ENCODE results near the gene TTPAL.
A peak's percentile ranks its signal among the peaks of the same experiment; 100 is the strongest.

The TTPAL gene, protein sequence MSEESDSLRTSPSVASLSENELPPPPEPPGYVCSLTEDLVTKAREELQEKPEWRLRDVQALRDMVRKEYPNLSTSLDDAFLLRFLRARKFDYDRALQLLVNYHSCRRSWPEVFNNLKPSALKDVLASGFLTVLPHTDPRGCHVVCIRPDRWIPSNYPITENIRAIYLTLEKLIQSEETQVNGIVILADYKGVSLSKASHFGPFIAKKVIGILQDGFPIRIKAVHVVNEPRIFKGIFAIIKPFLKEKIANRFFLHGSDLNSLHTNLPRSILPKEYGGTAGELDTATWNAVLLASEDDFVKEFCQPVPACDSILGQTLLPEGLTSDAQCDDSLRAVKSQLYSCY

DNA sequence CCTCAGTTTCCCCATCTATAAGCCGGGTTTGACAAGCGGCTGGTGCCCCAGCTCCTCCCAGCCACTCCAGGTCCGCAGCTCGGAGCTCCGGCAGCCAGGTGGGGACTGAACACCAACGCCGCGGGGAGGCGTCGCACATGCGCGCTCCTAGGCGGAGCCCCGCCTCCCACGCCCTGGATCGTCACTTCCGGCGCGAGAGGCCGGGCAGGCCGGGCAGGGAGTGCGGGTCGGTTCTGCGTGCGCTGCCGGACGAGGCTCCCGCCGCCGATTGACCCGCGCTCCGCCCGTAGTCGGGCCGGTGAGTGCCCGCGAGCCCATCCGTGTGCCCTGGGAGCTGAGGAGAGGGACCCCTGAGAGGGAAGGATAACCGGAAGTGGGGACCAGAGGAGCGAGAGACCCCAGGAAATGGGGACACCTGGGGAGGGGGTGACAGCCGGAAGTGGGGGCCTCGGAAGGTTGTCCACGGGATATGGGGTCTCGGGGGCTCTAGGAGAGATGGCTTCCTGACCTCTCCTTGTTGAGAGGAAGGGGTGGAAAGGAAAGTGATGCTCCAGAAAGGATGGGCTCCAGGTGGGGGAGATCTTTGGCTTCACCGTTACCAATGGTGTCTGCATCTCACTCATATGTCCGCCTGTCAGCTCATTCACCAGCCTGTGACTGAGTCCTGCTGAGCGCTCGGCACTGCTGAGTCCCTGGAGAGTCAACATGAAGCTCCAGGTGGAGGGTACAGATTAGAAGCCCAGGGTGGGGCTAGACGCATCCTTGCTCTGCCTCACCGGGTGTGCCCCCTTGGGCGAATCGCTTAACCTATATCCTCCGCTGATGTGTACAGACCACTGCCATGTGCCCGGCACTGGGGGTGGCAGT, at the start of gene TTPAL:
Gene TTPAL, plus strand, starts transcription at position 181 of the 867 bp plus-strand sequence. CDS start 4,126 bp downstream, outside the sequence.
- DNase-seq, result peak; percentile 84

DNA sequence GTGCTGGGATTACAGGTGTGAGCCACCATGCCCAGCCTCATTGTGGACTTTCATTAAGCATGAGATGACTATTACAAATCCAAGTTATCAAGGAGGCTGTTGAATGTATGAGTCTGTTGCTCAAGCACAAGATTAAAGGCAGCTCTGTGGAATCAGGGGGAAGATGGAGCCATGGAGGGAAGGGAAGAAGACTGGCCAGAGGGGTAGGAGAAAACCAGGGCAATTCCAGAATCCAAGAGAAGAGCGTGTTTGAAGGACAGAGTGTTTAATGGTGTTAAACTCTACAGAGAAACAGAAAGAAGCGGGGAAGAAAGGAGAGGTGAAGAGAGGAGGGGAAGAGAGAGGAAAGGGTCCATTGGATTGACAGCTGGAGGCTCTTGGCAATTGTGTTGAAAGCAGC, 49.8 kb upstream of the TTPAL start:
- no peak for DNase-seq

DNA sequence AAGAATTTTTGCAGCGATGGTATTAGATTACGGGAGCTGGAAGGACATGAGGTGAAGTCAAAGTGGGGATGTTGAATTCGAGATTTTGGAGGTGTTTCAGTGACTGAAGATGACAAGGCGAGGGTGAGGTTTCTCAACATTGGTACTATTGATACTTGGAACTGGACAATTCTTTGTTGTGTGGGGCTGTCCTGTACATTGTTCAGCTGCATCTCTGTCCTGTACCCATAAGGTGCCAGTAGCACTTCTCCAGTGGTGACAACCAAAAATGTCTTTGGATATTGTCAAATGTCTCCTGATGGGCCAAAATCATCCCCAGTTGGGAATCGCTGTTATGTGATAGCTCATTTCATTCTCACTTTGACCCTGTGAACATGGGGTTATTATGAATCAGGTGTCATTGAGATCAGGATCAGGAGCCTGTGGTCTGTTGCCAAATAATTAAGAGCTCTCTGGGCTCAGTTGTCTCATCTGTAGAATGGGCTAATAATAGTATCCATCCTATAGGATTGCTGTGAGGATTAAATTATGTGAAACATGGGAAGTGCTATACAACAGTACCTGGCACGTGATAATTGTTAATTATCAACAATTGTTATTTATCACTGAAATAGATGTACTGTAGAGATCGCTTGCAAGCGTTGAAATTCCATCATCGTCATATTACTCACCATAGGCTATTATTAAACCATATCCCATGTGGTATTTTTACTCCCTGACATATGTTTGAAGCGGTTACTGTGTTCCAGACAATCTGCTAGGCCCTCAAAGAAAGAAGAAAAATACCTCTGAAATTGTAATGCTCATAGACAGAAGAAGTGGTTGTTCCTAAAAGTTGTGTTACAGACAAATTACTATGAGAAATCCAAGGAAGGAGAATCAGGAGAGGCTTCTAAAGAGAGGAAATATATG, 48.5 kb upstream of the TTPAL start:
- DNase-seq, result no peak

DNA sequence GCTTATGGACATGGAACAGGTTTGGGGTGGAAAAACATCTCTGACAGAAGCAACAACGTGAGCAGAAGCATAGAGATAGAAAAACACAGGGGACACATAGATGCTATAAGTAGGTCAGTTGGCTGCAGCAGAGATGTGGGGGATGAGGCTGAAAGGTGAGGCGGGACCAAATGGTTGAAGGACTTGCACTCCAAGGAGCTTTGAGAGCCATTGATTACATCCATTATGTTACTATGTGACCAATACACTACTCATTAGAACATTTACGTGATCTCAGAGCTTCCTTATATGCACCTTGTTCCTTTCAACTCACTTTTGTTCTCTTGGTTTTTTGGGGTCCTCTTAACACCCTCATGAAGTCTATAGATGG, 47.9 kb upstream of the TTPAL start:
- DNase-seq, result no peak

DNA sequence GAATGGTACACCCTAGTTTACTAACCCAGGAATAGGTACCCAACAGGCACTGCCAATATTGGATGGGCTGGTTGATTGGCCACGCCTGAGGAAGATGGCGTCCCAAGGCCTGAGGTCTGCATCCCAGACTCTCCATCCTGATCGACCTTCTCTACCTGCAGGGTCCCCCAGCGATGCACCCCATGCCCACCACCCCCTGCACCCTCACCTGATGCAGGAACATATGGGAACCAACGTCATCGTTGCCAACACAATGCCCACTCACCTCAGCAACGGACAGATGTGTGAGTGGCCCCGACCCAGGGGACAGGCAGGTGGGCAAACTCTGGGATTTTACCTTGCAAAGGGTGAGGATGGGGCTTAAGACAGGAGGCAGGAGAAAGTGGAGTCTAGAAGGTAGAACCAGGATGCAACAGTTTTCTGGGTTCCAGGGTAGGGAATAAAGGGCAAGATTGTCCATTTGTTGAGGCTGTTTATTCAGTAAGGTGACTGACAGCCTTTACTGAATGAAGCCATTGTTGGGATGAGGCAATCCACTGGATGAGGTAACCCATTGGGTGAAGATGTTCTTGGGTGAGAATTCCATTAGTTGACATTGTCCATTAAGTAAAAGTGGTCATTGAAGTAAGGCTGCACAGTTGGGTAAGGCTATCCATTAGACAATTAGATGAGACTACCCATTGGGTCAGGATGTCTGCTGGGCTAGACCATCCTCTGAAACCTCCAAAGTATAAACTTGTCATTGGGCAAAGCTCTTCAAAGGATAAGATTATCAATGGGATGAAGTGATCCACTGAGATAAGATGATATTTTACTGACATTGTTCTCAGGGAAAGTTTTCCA, 47.3 kb upstream of the TTPAL start:
- DNase-seq, result no peak

DNA sequence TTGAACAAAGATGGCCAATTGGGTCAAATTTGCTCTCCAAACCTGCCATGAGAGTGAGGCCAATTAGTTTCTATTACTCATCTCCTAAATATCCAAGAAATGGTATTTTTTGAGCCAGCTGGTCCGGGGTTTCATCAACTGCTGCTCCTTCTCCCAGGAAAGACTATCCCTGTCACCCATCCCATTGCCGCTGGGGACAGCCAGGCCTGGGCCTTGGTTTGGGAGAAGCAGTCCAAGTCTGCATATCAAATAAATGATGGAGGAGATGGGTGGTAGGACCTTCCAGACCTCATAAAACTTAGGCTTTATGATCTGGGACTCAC, 46.7 kb upstream of the TTPAL start:
- DNase-seq, result no peak

DNA sequence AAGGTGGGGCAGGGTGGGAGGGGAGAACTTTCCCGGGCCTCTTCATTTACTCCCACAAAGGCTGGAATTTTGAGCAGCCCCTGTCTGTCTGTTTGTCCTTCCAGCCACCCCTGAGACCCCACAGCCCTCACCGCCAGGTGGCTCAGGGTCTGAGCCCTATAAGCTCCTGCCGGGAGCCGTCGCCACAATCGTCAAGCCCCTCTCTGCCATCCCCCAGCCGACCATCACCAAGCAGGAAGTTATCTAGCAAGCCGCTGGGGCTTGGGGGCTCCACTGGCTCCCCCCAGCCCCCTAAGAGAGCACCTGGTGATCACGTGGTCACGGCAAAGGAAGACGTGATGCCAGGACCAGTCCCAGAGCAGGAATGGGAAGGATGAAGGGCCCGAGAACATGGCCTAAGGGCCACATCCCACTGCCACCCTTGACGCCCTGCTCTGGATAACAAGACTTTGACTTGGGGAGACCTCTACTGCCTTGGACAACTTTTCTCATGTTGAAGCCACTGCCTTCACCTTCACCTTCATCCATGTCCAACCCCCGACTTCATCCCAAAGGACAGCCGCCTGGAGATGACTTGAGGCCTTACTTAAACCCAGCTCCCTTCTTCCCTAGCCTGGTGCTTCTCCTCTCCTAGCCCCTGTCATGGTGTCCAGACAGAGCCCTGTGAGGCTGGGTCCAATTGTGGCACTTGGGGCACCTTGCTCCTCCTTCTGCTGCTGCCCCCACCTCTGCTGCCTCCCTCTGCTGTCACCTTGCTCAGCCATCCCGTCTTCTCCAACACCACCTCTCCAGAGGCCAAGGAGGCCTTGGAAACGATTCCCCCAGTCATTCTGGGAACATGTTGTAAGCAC, 46.0 kb upstream of the TTPAL start:
- no peak for DNase-seq

DNA sequence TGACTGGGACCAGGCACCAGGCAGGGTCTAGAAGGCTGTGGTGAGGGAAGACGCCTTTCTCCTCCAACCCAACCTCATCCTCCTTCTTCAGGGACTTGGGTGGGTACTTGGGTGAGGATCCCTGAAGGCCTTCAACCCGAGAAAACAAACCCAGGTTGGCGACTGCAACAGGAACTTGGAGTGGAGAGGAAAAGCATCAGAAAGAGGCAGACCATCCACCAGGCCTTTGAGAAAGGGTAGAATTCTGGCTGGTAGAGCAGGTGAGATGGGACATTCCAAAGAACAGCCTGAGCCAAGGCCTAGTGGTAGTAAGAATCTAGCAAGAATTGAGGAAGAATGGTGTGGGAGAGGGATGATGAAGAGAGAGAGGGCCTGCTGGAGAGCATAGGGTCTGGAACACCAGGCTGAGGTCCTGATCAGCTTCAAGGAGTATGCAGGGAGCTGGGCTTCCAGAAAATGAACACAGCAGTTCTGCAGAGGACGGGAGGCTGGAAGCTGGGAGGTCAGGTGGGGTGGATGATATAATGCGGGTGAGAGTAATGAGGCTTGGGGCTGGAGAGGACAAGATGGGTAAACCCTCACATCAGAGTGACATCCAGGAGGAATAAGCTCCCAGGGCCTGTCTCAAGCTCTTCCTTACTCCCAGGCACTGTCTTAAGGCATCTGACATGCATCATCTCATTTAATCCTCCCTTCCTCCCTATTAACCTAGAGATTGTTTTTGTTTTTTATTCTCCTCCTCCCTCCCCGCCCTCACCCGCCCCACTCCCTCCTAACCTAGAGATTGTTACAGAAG, 45.2 kb upstream of the TTPAL start:
- no peak for DNase-seq

DNA sequence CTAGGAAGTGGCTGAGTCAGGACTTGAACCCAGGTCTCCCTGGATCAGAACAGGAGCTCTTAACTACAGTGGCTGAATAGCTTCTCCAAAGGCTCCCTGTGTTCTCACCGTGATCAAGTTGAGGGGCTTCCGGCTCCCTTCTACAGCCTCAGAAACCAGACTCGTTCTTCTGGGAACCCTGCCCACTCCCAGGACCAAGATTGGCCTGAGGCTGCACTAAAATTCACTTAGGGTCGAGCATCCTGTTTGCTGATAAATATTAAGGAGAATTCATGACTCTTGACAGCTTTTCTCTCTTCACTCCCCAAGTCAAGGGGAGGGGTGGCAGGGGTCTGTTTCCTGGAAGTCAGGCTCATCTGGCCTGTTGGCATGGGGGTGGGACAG, 44.6 kb upstream of the TTPAL start:
- no peak for DNase-seq

DNA sequence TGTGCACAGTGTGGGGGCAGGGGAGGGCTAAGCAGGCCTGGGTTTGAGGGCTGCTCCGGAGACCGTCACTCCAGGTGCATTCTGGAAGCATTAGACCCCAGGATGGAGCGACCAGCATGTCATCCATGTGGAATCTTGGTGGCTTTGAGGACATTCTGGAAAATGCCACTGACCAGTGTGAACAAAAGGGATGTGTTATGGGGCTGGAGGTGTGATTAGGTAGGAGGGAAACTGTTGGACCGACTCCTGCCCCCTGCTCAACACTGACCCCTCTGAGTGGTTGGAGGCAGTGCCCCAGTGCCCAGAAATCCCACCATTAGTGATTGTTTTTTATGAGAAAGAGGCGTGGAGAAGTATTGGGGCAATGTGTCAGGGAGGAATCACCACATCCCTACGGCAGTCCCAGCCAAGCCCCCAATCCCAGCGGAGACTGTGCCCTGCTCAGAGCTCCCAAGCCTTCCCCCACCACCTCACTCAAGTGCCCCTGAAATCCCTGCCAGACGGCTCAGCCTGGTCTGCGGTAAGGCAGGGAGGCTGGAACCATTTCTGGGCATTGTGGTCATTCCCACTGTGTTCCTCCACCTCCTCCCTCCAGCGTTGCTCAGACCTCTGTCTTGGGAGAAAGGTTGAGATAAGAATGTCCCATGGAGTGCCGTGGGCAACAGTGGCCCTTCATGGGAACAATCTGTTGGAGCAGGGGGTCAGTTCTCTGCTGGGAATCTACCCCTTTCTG, 44.0 kb upstream of the TTPAL start:
- no peak for DNase-seq

DNA sequence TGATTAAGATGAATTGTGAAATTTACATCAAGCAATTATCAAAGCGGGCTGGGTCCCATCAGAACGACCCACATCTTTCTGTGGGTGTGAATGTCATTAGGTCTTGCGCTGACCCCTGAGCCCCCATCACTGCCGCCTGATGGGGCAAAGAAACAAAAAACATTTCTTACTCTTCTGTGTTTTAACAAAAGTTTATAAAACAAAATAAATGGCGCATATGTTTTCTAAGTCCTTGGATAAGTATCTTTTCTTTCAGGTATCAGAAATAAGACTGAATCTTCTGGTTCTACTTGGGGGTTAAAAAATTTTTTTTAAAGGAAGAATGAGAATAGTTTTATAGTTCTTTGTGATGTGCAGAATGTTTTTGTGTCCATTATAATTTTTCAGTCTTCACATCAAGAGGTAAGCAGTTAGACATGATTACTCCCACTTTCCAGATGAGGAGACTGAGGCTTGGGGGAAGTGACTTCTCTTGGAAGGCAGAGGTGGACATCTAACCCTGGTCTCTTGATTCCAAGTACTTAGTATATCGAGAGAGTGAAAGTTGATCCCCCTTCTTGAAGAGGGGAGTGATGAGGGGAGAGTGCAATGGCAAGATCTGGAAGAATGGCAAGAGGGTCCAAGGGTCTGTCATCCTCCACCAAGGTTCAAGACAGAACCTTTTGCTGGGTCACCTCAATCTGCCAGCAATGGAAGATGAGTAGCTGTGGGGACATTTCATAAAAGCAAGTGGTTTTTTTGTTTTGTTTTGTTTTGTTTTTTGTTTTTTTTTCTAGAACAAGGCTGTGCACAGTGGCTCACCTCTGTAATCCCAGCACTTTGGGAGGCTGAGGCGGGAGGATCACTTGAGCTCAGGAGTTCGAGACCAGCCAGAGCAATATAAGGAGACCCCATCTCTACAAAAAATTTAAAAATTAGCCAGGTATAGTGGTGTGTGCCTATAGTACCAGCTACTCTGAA, 42.8 kb upstream of the TTPAL start:
- DNase-seq, result no peak

DNA sequence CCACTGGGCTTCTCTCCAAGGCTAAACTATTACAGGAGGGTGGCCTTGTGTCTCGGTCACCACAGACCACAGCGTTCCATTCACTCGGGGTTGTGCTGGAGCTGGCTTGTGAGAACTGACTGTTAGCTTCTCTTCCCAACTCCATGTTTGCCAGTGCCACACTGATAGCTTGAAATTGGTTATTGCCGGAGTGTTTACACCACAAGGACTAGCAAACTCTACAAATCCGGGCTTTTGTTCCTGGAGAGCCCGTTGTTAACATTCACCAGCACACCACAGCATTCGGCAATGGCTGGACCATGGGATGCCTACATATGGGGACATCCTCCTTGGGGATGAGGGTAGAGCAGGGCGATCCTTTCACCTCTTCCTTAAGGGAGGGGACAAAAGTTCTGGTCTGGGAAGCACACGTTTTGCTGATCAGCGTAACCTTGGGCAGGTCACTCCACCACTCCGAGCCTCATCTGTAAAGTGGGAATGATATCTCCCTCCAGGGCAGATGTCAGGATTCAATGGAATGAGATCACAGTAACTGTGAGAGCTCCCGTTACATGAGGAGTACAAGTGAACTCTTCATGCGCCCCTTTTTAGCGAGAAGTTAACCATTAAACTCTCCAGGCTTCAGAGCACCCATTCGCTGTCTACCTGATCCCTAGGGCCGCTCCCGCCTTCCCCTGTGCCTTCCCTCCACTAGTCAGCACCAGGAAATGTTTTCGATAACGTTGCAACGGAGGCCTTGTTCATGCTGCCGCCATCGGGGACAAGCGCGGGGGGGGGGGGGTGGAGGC, 41.7 kb upstream of the TTPAL start:
- no peak for DNase-seq

DNA sequence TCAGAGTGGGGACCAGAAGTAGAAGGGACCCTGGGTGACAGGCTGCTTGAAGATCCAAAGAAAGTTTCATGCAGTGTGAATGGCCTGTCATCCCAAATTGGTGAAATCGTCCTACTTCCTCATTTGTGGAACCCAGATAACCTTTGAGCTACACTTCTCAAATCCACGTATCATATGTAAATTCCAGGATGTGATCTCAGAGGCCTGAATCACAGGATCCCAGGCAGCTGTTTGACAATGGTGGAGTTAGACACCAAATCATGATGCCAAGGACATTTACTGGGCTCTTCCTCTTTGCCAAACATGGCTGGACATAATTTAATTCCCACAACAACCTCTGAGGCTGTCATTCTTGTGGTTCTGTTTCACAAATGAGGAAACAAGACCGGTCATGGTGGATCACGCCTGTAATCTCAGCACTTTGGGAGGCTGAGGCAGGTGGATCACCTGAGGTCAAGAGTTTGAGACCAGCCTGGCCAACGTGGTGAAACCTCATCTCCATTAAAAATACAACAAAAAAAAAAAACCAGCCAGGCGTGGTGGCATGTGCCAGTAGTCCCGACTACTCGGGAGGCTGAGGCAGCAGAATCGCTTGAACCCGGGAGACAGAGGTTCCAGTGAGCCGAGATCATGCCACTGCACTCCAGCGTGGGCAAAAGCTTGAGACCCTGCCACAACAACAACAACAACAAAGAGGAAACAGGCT, 39.9 kb upstream of the TTPAL start:
- DNase-seq, result no peak

DNA sequence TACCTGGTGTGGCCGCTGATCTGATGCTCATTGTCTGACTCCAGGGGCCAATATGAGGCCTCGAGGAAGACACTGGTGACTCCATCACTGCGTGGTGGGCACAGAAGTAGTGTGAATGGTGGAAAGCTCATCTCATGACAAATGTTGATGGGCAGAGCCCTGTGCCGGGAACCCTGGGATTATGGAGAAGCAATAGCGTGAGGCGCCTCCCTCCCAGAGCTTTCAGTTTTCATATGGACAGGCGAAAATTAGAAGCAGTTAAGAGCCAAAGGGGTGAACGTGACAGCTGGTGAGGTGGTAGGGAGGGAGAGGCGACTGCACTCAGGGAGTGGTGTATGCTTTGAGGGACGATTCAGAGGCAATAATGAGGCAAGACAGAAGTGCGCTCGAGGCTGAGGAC, 39.3 kb upstream of the TTPAL start:
- no peak for DNase-seq

DNA sequence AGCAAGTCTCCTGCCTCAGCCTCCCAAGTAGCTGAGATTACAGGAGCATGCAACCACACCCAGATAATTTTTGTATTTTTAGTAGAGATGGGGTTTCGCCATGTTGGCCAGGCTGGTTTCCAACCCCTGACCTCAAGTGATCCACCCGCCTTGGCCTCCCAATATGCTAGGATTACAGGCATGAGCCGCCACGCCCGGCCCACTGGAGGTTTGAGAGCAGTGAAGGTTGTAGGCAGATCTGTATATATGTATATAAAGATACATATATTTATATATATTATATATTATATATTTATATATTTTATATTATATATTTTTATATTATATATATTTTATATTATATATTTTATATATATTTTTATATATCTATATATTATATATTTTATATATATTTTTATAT, 38.2 kb upstream of the TTPAL start:
- DNase-seq, result no peak

DNA sequence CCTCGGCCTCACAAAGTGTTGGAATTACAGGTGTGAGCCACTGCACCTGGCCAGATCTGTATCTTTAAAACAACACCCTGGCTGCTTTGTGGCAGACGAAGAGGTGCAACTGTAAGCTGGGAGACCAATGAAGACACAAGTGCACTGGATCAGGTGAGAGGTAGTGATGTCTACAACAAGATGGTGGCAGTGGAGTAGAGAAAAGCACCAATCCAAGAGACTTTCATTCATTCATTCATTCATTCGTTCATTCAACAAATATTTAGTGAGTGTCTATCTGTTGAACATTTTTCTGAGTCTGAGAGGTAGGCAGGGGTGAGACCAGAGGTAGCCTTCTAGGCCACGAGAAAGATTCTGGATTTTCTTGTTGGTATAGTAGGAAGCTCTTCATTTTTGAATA, 36.9 kb upstream of the TTPAL start:
- DNase-seq, result no peak

DNA sequence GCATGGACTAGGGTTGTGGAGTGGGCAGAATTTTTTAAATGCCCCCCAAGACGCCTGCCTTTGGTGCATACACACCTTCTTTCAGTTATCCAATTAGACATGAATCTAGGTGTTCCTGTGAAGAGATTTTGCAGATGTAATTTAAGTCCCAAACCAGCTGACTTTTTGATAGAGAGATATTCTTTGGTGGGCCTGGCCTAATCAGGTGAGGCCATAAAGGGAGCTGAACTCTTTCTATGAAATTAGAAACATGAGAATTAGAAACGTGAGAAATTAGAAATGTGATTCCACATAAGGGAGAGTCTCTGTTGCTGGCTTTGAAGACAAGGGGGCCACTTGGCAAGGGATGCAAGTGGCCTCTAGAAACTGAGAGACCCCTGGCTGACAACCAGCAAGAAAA, 36.4 kb upstream of the TTPAL start:
- no peak for DNase-seq
